ENCODE results near the gene SHOC1. TPM values are rescaled to one million over a fixed set of nuclear protein-coding genes. Genes with fewer than 3 reads are reported as not detected.
"Not testable (repeated sequence)": the region's sequence is repeated elsewhere in the genome, so short reads cannot be mapped to it uniquely, and the experiment has no call there.

Gene SHOC1
- total RNA-seq, 1 donor from 2014 or later: not detected

DNA sequence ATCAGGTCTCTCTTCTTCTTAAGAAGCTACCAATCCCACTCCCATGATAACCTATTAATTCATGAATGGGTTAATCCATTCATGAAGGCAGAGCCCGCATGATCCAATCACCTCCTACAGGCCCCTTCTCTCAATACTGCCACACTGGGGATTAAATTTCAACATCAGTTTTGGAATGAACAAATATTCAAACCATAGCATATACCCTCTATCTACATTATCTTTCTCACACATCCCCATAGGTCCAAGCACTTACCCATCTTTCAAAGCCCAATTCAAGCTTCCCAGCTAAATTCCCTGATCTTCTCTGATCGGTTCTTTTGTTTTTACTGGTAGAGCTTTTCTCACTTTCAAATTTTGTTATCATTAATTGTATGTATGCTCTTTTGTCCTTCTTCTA lies 10.5 kb upstream of the SHOC1 start:
- DNase-seq (ENCODE audit: low read depth in 2 of 2): no peak

DNA sequence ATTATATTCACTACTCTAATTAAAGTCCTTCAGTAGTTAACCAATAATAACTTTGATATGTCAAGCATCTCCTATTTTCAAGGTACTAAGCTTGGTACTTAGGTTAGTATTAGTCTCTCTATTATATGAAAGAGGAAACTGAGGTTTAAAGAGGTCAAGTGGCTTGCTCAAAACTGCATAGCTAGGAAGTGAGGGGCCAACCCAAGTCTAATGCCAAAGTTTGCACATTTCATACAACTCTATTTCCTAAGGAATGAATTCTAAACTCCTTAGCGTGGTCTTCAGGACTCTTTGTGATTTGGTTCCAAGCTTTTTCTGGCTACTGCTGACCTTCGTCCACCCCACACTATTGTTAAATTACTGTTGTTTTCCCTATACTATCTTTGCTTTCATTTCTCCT lies 9.9 kb upstream of the SHOC1 start:
- DNase-seq (ENCODE audit: low read depth in 2 of 2): peak in 1 of 2 donors; percentile 55

DNA sequence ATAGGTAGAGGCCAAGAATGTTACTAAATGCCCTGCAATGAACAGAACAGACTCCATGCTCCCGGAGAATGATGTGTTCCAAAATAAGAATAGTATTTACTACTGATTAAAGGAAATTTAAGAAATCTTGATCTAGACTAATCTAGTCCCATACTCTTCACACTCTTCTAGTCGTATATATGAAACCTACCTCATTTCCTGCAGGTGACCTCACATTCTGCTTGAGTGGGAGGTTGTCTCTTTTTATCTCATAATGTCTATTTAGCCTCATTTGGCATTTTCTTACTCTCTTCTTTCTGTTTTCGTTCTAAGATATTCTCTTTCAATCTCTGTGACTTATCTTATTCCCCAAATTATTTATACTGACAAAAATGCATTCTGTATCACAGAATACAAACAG lies 9.2 kb upstream of the SHOC1 start:
- DNase-seq (ENCODE audit: low read depth in 2 of 2): no peak

DNA sequence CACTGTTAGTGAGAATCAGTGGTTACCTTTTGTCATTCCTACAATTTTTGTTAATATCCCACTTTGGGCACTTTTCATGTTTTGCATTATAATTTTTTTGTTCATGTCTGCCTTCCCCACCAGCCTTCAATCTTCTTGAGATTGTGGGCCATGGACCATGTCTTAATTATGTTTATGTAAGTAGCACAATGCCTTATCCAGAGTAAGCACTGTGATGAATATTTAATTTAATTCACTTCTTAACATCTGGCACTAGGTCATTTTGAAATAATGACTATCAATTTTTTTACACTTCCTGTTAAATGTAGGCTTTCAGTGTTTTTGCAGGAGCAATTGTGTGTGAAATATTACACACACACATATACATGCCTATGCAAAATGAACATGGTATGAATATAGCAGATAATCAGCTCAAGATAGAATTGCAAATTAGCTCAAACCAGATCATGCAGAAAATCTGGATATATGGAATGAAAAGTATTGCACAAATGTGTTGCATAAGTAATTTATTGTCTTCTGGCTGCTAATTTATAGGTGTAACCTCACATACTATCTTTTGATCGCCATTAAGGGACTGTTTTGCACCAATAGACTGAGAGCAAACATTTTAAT lies 5.3 kb upstream of the SHOC1 start:
- no peak for DNase-seq (ENCODE audit: low read depth in 2 of 2)

DNA sequence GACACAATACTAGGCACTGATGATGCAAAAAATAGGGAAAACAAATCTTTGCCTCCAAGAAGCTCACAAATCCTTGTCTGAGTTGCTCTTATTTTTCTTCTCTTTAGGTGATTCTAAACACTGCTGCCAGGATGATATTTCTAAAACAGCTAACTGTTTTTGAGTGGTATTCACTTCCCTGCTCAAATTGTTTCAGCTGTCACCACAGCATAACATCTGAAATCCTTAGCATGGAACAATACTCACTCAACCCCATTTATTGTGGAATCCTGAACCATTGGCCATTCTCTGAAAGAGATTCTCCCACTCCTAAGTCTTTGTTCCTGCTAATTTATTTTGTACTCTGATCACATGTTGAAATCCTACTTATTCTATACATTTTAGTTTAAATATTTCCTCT lies 4.8 kb upstream of the SHOC1 start:
- DNase-seq (ENCODE audit: low read depth in 2 of 2): no peak

DNA sequence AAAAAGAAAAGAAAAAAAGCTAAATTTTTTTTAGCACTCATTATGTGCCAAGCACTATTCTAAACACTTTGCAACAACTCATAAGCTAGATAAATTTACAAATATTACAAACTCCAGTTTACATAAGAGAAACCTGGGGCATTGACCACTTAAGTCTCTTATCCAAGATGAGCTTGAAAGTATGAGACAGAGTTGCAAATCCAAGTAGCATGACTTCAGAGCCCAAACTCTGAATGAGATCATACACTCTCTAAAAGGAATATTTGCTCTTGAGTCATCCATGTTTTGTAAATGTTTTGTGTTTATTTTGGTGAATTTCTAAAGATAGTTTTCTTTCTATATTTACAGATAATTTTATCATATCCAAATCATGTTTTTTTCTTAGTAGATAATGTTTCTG lies 4.0 kb upstream of the SHOC1 start:
- DNase-seq (ENCODE audit: low read depth in 2 of 2): no peak

DNA sequence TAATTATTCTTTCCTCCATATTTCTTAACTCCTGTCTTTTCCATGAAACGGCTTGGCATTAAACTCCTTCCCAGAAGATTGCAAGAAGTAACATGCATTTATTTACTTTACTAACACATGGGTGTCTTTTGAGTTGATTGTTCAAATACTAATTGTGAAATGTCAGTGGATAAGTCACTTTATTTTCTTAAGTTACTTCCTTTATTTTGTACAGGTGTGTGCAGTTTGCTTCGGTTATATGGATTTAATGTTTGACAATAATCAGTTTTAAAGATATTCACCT lies 761 bp upstream of the SHOC1 start:
- DNase-seq (ENCODE audit: low read depth in 2 of 2): no peak

DNA sequence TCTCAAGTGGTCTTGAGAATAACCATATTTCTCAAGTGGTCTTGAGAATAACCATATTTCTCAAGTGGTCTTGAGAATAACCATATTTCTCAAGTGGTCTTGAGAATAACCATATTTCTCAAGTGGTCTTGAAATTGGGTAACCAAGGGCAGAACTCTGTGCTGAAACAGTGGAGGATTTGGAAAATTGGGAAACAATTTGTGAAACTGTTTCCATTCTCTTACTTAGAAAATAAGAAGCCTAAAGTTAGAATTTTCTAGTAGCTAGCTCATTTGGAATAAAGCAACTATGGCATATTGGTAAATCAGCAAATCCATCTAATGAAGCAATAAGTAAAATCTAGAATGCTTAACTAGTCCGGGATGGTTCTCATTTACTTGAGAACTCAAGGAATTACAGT lies 2.9 kb downstream of the SHOC1 start:
- not testable (repeated sequence) for DNase-seq (ENCODE audit: low read depth in 2 of 2)

DNA sequence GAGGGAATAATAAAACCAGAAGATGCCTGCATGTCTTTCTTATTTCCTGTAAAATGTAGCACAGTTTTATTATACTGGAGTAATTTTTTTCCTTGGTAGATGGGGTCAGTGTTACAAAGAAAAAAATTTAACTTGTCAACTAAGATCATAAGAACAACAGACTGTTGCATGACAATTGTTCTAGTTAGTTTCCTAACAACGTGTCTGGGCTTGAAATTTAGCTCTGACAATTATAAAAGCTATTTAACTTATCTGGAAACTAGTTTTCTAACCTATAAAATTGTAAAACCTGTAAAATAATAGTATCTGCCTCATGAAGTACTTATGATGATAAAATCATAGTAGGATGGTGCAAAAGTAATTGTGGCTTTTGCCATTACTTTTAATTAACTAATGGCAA lies 4.9 kb downstream of the SHOC1 start:
- no peak for DNase-seq (ENCODE audit: low read depth in 2 of 2)

DNA sequence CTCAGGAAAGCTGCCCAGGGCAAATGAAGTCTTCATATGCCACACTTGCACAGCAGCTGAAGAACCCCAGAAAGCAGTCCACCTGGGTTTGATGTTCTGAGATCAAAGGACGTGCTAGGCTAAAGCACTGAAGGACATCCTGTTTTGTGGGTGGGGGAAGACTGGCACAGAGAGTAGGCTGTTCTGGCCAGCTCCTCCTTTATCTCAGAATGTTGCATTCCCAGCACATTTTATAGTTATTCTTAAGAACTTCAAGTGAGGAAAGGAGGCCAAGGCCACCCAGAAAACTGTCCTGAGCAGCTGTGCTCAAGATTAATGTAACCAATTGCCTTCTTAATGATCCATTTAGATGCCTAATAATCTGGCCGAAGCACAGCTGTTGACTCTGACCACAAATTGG lies 10.9 kb downstream of the SHOC1 start:
- no peak for DNase-seq (ENCODE audit: low read depth in 2 of 2)

DNA sequence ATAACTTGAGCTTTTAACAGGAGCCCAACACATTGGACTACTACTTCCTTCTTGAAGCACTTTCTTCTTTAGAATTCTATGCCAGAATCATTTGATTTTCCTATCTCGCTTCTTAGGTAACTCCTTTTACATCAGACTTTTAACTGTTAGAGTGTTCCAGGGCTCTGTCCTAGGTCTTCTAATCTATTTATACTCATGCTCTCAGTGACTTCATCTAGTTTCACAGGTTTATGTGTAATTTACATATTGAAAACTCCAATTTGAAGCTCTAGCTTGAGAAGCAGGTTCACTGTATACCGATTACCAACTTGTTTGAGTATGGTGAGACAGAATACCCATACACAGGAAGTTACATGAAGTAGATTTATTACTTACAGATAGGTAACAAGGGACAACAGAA lies 11.3 kb downstream of the SHOC1 start:
- DNase-seq (ENCODE audit: low read depth in 2 of 2): no peak

DNA sequence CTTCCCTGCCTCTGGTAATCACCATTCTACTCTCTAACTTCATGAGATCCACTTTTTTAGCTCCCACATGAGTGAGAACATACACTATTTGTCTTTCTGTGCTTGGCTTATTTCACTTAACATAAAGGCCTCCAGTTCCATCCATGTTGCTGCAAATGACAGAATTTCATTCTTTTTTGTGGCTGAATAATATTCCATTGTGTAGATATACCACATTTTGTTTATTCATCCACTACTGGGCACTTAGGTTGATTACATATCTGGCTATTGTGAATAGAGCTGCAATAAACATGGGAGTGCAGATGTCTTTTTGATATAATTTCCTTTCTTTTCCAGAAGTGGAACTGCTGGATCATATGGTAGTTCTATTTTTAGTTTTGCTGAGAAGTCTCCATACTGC lies 28.7 kb downstream of the SHOC1 start:
- no peak for DNase-seq (ENCODE audit: low read depth in 2 of 2)

DNA sequence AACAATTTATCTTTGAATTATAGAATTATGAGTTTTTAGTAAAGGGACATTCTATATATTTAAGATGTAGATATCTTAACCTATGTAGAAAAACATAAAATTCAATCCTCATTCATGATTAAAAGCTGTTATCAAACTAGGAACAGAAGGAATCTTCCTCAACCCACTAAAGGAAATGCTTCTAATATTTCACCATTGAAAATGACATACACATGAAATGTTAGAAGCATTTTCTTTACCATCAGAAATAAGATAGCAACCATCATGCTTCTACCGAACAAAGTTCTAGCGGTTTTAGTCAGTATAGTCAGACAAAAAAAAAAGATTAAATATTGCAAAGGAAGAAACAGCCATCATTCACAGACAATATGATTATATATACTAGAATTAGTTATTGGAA lies 32.2 kb downstream of the SHOC1 start:
- no peak for DNase-seq (ENCODE audit: low read depth in 2 of 2)

DNA sequence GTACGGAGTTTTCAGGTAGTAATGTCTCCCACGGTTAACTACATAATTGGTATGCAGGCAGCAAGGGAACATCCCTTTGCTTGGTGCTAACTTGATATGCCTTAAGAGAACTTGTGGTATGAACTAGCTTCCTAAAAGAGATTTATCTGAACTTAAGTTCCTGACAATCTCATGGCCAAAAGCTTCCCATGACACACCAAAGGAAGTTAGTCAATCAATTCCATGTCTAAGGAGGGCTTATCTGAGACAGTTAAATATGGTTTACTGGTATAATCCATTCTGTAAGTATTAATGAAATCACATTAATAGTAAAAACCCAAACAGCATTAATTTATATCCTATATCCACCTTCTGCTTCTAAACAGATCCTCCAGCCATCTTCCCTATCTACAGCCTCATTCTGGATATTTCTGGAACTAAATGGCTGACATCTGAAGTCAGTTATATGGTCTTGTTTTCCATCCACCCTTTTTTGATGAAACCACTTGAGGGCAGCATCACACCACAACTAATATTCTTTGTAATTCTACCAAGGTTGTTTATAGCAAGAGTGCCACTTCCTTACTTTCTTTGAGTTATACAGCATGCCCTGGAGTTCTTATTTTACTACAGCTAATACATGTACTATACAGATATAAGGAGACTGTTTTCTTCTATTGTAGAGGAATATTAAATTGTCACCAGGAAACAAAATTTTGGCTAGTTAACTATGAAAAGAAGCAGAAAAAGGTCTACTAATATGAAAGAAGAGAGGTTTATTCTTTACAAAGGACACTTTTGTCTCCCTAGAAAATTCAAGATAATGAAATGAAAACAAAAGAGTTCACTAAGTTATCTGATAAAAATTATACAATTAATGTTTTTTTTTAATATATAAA lies 34.7 kb downstream of the SHOC1 start:
- peak; percentile 67 to 86 for DNase-seq (ENCODE audit: low read depth in 2 of 2)

DNA sequence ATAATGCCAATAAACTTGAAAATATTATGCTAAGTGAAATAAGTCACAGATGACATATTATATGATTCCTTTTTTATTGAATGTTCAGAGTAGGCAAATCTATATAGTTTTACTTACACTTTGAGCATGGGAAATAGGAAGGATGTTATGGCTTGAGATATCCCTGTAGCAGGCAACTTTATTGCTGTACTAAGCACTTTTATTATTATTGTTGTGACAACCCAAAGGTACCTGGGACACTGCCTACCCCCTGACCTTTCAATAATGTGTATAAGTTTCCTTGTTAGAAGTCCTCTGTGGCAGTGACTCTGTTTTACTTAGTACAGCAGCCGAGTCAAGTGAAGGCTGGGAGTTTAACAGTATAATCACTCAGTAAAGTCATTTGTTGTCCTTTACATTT lies 39.9 kb downstream of the SHOC1 start:
- no peak for DNase-seq (ENCODE audit: low read depth in 2 of 2)

DNA sequence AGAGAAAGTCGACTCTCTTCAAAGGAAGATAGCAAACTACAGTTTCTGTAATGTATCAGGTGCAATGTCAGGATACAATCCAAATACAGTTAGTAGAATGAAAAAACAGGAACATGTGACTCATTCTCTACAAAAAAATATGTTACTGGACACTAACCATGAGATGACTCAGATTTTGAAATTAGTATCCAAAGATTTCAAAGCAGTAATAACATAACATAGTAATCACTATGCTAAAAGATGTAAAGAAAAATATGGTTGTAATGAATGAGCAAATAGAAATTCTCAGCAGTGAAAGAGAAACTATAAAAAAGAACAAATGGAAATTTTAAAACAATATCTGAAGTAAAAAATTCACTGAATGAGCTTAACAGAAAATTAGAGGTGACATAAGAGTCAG lies 42.3 kb downstream of the SHOC1 start:
- DNase-seq (ENCODE audit: low read depth in 2 of 2): peak in 1 of 2 donors; percentile 12

Other genes with a start within 250 kb of the SHOC1 start
- 6.8 and 12.2 TPM in 2 replicates for gene PTGR1, start 195.3 kb downstream of the SHOC1 start, total RNA-seq
- gene DNAJC25, start 163.6 kb downstream of the SHOC1 start, total RNA-seq: 2.3 and 2.9 TPM in 2 replicates
- 49.4 and 59.3 TPM in 2 replicates for gene GNG10, start 133.3 kb downstream of the SHOC1 start, total RNA-seq
- 54.7 and 141 TPM in 2 replicates for gene UGCG, start 101.9 kb upstream of the SHOC1 start, total RNA-seq